Measurements from ENCODE around the gene RPS6KB2. TPM values are rescaled to one million over a fixed set of nuclear protein-coding genes. Genes with fewer than 3 reads are reported as not detected.

Gene RPS6KB2
- total and polyA plus RNA-seq, 2 of the 4 experiments (the other 2 are of a cell fraction), result 50.7 to 58.4 TPM

DNA sequence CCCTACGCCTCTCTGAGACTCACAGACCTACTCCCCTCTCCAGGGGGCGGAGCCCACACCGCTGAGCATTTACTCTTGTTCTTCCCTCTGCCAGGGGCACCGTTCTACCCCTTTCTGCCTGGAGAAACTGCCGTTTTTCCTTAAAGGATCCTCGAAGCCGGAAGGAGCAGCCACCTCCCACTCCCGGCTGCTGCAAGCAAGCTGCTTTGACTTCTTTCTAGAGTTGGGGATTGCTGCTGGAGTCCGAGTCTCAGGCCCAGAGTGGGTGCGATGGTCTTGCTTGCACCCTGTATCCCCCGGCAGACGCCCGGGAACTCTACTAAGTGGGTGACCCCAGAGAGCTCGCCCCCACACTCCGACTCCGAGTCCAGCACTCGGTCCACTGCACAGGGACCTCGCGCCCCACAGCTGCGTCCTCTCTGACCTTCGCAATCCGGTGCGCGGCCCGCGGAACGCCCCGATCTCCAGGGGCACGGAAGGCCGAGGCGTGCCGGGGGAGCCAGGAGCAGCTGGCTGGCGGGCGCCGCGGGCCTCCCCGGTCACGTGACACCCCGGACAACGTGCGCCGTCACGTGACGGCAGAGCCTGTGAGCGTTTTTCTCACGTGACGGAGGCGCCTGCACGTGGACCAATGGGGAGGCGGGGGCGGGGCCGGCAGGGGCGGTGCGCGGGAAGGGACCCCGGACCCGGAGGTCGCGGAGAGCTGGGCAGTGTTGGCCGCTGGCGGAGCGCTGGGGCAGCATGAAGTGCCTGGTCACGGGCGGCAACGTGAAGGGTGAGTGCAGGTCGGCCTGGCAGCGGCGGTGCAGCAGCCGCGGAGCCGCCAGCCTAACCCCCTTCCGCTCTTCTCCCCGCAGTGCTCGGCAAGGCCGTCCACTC lies 36.8 kb upstream of the RPS6KB2 start, which contains the start of gene RAD9A:
Gene RAD9A (plus strand): TSS at position 683 of the 879 bp plus-strand sequence. CDS start 59 bp downstream, at position 742.
- TF ChIP-seq, protein P1, sequence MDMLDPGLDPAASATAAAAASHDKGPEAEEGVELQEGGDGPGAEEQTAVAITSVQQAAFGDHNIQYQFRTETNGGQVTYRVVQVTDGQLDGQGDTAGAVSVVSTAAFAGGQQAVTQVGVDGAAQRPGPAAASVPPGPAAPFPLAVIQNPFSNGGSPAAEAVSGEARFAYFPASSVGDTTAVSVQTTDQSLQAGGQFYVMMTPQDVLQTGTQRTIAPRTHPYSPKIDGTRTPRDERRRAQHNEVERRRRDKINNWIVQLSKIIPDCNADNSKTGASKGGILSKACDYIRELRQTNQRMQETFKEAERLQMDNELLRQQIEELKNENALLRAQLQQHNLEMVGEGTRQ (IDR thresholded peaks at IDR 0.05; ENCODE audit: low read depth, low read length), result peak; percentile 100
- TF ChIP-seq MAFK (IDR thresholded peaks at IDR 0.05; ENCODE audit: low read depth, low read length) (no peak), MXI1 (IDR thresholded peaks at IDR 0.05; ENCODE audit: borderline replicate concordance, low read depth, low read length) (peak; percentile 88; the same call in 1 of the 2 replicates), POLR2A (IDR thresholded peaks at IDR 0.05; ENCODE audit: low read depth, low read length) (peak; percentile 17; the same call in 1 of the 2 replicates), FOS (IDR thresholded peaks at IDR 0.05; ENCODE audit: low read depth, low read length) (peak; percentile 100), NFE2L2 (IDR thresholded peaks at IDR 0.05; ENCODE audit: low read depth, low read length) (no peak), BHLHE40 (IDR thresholded peaks at IDR 0.05; ENCODE audit: low read depth, low read length) (peak; percentile 96), RAD21 (IDR thresholded peaks at IDR 0.05; ENCODE audit: low read length) (no peak)
- peaks cover 3% of the 10 kb centered on the region for H3K4me1 ChIP-seq (ENCODE audit: control insufficient read depth, insufficient read depth, low read length)
- H2AK9ac ChIP-seq (replicated peaks; ENCODE audit: low read depth, low read length, poor library complexity), result peak within 1 kb of the TSS; percentile 99
- peaks cover 10 to 30% of the 10 kb centered on the region in 2 experiments; a peak in 3 of 4 replicates for H3K79me1 ChIP-seq (ENCODE audit: low read depth in 1 of 2, low read length in 2 of 2)
- peak within 1 kb of the TSS; percentile 87 for H4K91ac ChIP-seq (ENCODE audit: insufficient read depth, low read depth, low read length)
- in situ Hi-C loops (cut with MboI; ENCODE audit: low sequenced_read_pairs) (no loop called here), intact Hi-C loops (cut with micrococcal nuclease) (no loop called here), dilution Hi-C loops (cut with HindIII; ENCODE audit: low sequenced_read_pairs, unreplicated experiment) (no loop called here)
- peak within 1 kb of the TSS; percentile 99 for H2AFZ ChIP-seq (replicated peaks; ENCODE audit: low read length, poor library complexity)
- H3K9me1 ChIP-seq (ENCODE audit: insufficient read depth, low read length), result no peaks in the 10 kb centered on the region; the same call in 1 of the 2 replicates
- H3K4ac ChIP-seq (ENCODE audit: low read depth, low read length), result peak within 1 kb of the TSS; percentile 90
- H4K20me1 ChIP-seq (ENCODE audit: insufficient read depth, low read length), result peaks cover 5% of the 10 kb centered on the region; the same call in 1 of the 2 replicates
- H2BK15ac ChIP-seq (ENCODE audit: low read depth, low read length), result no peak within 1 kb of the TSS; the same call in 2 of the 3 replicates
- no peak within 1 kb of the TSS for H2BK20ac ChIP-seq (ENCODE audit: low read depth, low read length)
- no TSS peak for BruUV-seq (replicated peaks)
- H2AK5ac ChIP-seq (ENCODE audit: low read depth, low read length), result peak within 1 kb of the TSS; percentile 61
- peak within 1 kb of the TSS; percentile 86 for H3K9ac ChIP-seq (ENCODE audit: low read depth, low read length)
- ATAC-seq (ENCODE audit: low read depth) (peak; percentile 86), DNase-seq (peak; percentile 91)
- POLR2A ChIA-PET (ENCODE audit: unreplicated experiment), result interaction anchor here (0.6 to 1.3 kb wide), 3 partner anchors 11 to 536 kb away, joined by 3 to 5 read pairs (median 3); no protein-coding TSS in a partner anchor
- H3K4me2 ChIP-seq (ENCODE audit: low read depth, low read length), result peak within 1 kb of the TSS; percentile 90
- H3K14ac ChIP-seq (replicated peaks; ENCODE audit: low read depth, low read length), result peak within 1 kb of the TSS; percentile 88
- CTCF ChIA-PET, result interaction anchor here (0.5 to 1.2 kb wide), 3 partner anchors 9 to 105 kb away, joined by 3 to 8 read pairs (median 4); no protein-coding TSS in a partner anchor
- WGBS, 2 experiments (ENCODE audit: extremely low coverage in 2 of 2, insufficient read length in 1 of 2), result 2% methylated on average over 34 of the region's 75 CpGs; no CpG with 5 or more reads in 1 of the 2 experiments
- H3K27me3 ChIP-seq (ENCODE audit: control insufficient read depth, insufficient read depth, low read length), result no peaks in the 10 kb centered on the region; the same call in 1 of the 2 replicates
- peak within 1 kb of the TSS; percentile 54; the same call in 1 of the 2 replicates for H3K18ac ChIP-seq (ENCODE audit: low read depth, low read length)
- peak within 1 kb of the TSS; percentile 93 for H3K4me3 ChIP-seq (ENCODE audit: insufficient read depth, low read depth, low read length)
- peak within 1 kb of the TSS; percentile 71 for H3K23ac ChIP-seq (ENCODE audit: low read depth, low read length)
- H4K5ac ChIP-seq (ENCODE audit: low read depth, low read length), result peak within 1 kb of the TSS; percentile 63; the same call in 1 of the 2 replicates
- peak within 1 kb of the TSS; percentile 74 for H2BK5ac ChIP-seq (ENCODE audit: low read depth, low read length, poor library complexity, severe bottlenecking)
- no peaks in the 10 kb centered on the region for H3K9me3 ChIP-seq (ENCODE audit: control insufficient read depth, insufficient read depth, low read length)
- peak within 1 kb of the TSS; percentile 83 to 85; a peak in 3 of 4 replicates for H4K8ac ChIP-seq (ENCODE audit: low read depth in 2 of 2, low read length in 2 of 2)
- peak within 1 kb of the TSS; percentile 53 for H2BK120ac ChIP-seq (ENCODE audit: low read depth, low read length)
- peak within 1 kb of the TSS; percentile 79 for H3K56ac ChIP-seq (ENCODE audit: extremely low read depth, insufficient read depth, low read length)
- peaks cover 8% of the 10 kb centered on the region; the same call in 1 of the 2 replicates for H3K36me3 ChIP-seq (ENCODE audit: control insufficient read depth, insufficient read depth, low read length)
- peak within 1 kb of the TSS; percentile 92 for H3K27ac ChIP-seq (ENCODE audit: insufficient read depth, low read length)
